ENCODE data around the gene TM2D1. TPM values are rescaled to one million over a fixed set of nuclear protein-coding genes. Genes with fewer than 3 reads are reported as not detected.

Gene TM2D1
- total RNA-seq: 66.8 and 97.0 TPM in 2 replicates

DNA sequence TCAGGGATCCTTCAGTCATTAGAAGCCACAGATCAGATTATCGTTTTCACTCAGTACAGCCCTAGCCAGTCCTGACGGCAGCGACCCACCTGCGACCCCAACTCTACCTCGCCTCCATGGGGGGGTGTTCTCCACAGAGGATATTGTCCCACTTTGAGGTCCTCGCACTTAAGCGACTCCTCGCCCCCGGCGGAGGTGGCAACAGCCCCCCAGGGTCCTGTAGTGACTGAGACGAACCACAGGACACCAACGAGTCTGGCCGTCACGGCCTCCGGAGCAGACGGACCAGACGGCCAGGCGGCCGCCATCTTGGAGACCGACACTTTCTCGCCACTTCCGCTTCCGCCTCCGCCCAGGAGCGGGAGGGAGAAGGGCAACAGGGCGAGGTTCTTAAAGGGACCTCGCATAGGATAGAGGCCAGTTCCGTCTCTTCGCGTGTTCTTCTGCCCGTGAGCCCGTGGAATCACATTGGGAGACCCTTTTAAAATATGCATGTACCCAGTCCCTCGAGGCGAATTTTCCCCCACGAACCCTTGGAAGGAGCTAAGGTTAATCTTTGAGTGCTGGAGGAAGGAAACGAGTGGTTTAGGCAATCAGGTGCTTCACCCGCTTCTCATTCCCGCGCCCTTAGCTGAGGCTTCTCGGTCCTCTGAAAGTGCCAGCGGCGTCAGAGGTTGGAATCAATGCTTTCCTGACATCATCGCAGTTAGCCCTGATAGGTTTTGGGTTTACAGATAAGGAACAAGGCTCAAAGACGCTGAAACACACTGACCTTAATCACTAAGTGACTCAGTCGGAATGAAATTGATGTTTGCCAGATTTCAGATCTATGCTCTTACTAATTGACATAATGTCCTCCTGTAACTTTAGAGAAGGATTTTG is at the start of gene TM2D1:
Gene TM2D1 (minus strand): TSS at position 329 of the 882 bp plus-strand sequence. CDS start 21 bp downstream, at position 308.

DNA sequence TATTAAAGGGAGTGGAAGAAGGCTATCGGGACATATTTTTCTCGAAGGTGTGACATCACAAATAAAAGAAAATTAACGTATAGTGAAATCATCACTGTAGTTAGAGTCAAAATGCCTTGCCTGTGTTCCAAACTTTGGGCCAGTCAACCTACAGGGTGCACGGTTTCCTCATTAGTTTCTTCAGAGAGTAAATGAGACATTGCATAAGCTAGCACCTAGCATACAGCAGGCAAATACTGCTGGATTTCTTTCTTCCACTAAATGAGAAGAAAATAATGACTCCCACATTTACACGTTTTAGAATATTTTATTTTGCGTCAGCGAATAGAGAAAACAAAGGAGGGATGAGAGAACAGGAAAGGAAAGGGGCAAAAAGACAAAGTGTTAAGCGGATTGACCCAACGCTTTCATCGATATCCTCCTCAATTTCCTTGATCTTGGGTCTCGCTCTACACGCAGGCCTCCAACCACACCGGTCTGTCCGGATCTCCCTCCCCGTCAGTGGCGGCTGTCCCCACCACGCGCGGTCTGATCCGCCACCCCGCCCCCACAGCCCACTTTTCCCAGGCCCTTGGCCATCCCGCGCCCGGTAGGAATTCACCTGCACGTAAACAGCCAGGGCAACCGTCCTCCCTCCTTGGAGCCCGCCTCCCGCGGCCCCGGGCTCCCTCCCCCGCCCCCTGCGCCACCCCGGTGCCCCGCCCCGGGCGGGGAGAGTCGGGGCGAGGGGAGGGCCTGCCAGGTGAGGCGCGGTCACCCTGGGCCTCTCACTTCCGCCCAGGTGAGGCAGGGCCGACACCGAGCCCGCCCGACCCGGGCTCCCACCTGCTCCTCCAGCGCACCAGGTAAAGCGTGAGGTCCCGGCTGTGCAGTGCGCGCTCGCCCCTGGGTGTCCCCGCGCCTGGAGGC is 17.0 kb upstream of the TM2D1 start, which contains the start of gene PATJ:
Gene PATJ (plus strand): TSS at position 770 of the 909 bp plus-strand sequence. CDS start 20,413 bp downstream, outside the sequence.

Other genes with a start within 250 kb of the TM2D1 start
- gene PATJ, start 17.3 kb upstream of the TM2D1 start, total RNA-seq: 8.2 and 8.8 TPM in 2 replicates